GM12878 (cell line): ENCODE results near the gene HOXA10. TPM values are rescaled to one million over a fixed set of nuclear protein-coding genes. Genes with fewer than 3 reads are reported as not detected.

Source experiments
- ATAC-seq: fragments of 200-7000 bp; cut with Tn5 transposase; 3 replicates; pipeline ENCODE4 v1.9.1; 2020; ENCODE audit warnings: mild to moderate bottlenecking, moderate library complexity
- BruUV-seq: library from RNA; stranded (reverse); fragments of 400-500 nt; replicated peaks from 2 replicates; lab custom pipeline; 2021; lab: Mats Ljungman, UMichigan
- CTCF ChIA-PET: fragments of 300-600 bp; sonication (Branson Sonifier 250); formaldehyde crosslinking; extraction: SDS; loops from one replicate; lab custom pipeline; 2021; ENCODE audit warnings: inconsistent platforms; lab: Yijun Ruan, JAX
- POLR2A ChIA-PET: fragments of 350-600 bp; formaldehyde crosslinking; extraction: SDS; loops from one replicate; lab custom pipeline; 2021; ENCODE audit warnings: inconsistent platforms; lab: Charles Lee
- RAD21 ChIA-PET: fragments of 300-600 bp; sonication (Branson Sonifier 250); formaldehyde crosslinking; loops from one replicate; lab custom pipeline; 2023; ENCODE audit warnings: antibody characterized with exemption; ENCODE audit not compliant: unreplicated experiment; lab: Charles Lee
- SMC1A ChIA-PET: fragments of 300-600 bp; sonication (Branson Sonifier 250); formaldehyde crosslinking; loops from one replicate; lab custom pipeline; 2023; ENCODE audit not compliant: unreplicated experiment, uncharacterized antibody; lab: Charles Lee
- DNase-seq: peaks from one replicate; pipeline ENCODE4 v3.0.0-alpha.2; 2011; ENCODE audit warnings: low read depth, low spot score
- FAIRE-seq: peaks from 3 replicates; lab custom pipeline; 2011; peaks lifted over from hg19 to GRCh38; lab: Jason Lieb, UNC
- H2AFZ ChIP-seq: 2 replicates; pipeline ENCODE4 v1.6.0; 2011; ENCODE audit warnings: low read depth, low read length, control low read depth; ENCODE audit not compliant: control insufficient read depth
- H3K27ac ChIP-seq: 2 replicates; pipeline ENCODE4 v1.5.1; 2011; ENCODE audit warnings: control low read depth; ENCODE audit not compliant: control insufficient read depth, insufficient read depth
- H3K27me3 ChIP-seq, 2 experiments: replicated peaks in 1 of 2; 2 replicates each; pipeline versions ENCODE4 v1.6.0 to v1.6.1; 2011; ENCODE audit warnings: low read length in 1 of 2; ENCODE audit not compliant: control insufficient read depth in 2 of 2, insufficient read depth in 2 of 2
- H3K36me3 ChIP-seq, 2 experiments: 2 replicates each; pipeline ENCODE4 v1.5.1; 2011; ENCODE audit warnings: low read length in 1 of 2; ENCODE audit not compliant: control insufficient read depth in 2 of 2, insufficient read depth in 2 of 2
- H3K4me1 ChIP-seq: 2 replicates; pipeline ENCODE4 v1.6.1; 2011; ENCODE audit warnings: mild to moderate bottlenecking, low read length, moderate library complexity, mixed read lengths; ENCODE audit not compliant: control insufficient read depth, insufficient read depth
- H3K4me2 ChIP-seq: 2 replicates; pipeline ENCODE4 v1.6.0; 2011; ENCODE audit warnings: control low read depth; ENCODE audit not compliant: control insufficient read depth, insufficient read depth
- H3K4me3 ChIP-seq: fragments of 200-600 bp; sonication (generic); 2 replicates; pipeline ENCODE4 v1.5.1; 2016
- H3K79me2 ChIP-seq: 2 replicates; pipeline ENCODE4 v1.6.0; 2011; ENCODE audit warnings: low read length; ENCODE audit not compliant: control insufficient read depth, insufficient read depth
- H3K9ac ChIP-seq: 2 replicates; pipeline ENCODE4 v1.8.0; 2011; ENCODE audit warnings: low read length, control low read depth, mixed read lengths; ENCODE audit not compliant: control insufficient read depth, insufficient read depth
- H3K9me3 ChIP-seq: replicated peaks from 3 replicates; pipeline ENCODE4 v1.5.1; 2011; ENCODE audit warnings: mild to moderate bottlenecking, low read length; ENCODE audit not compliant: control insufficient read depth, insufficient read depth
- H4K20me1 ChIP-seq: 2 replicates; pipeline ENCODE4 v1.6.0; 2011; ENCODE audit not compliant: control insufficient read depth, insufficient read depth
- NR2F1 ChIP-seq: fragments of 450-650 bp; conservative IDR thresholded peaks from 2 replicates; pipeline ENCODE4 v1.6.1; 2017; ENCODE audit warnings: mild to moderate bottlenecking
- PAX8 ChIP-seq: fragments of 450-650 bp; IDR thresholded peaks from 2 replicates; pipeline ENCODE4 v1.6.1; 2017; ENCODE audit warnings: mild to moderate bottlenecking, moderate library complexity
- RB1 ChIP-seq: fragments of 450-650 bp; formaldehyde crosslinking; IDR thresholded peaks from 2 replicates; pipeline ENCODE4 v1.6.1; 2017; ENCODE audit warnings: mild to moderate bottlenecking, borderline replicate concordance
- RBBP5 ChIP-seq: fragments of 200-600 bp; sonication (generic); conservative IDR thresholded peaks from 2 replicates; pipeline ENCODE4 v1.6.1; 2016
- SMAD1 ChIP-seq: fragments of 450-650 bp; IDR thresholded peaks from 2 replicates; pipeline ENCODE4 v1.6.1; 2018; ENCODE audit warnings: mild to moderate bottlenecking, low read depth; ENCODE audit not compliant: partially characterized antibody
- whole genome bisulfite sequencing: methylation state at CpG from one replicate; pipeline ENCODE4 v1.1.6; 2016; ENCODE audit warnings: low lambda C conversion rate; ENCODE audit not compliant: insufficient replicate concordance, insufficient coverage; ENCODE audit errors: missing lambda C conversion rate; 5-methylcytosine and 5-hydroxymethylcytosine counted together
- in situ Hi-C: fragments of 300-500 bp; cut with MboI; formaldehyde crosslinking; loops from 9 replicates; pipeline ENCODE4 v1.14.3; 2018; ENCODE audit warnings: mixed read lengths
- intact Hi-C: fragments of 100-400 bp; cut with micrococcal nuclease; formaldehyde crosslinking; loops from one replicate; pipeline ENCODE4 v1.14.2; 2022; ENCODE audit not compliant: unreplicated experiment
- polyA plus RNA-seq, 11 experiments: library from polyadenylated mRNA; depleted of rRNA in 4 of 11; unstranded in 6 of 11; stranded (reverse) in 5 of 11; fragments of >200 nt; fragmentation: Nextera tagmentation in 4 of 11; fragmentation: Illumina TruSeq in 1 of 11; extraction: Ambion mirVana in 4 of 11; extraction: Trizol in 1 of 11; gene quantifications; 1 replicate in 1 of 11; 2 replicates in 10 of 11; pipeline versions ENCODE4 v1.2.1 to v1.2.3, GENCODE V29; 2011 to 2016; ENCODE audit warnings: inconsistent platforms in 2 of 11, missing spikeins in 2 of 11, low read depth in 1 of 11
- total RNA-seq, 4 experiments: library from RNA; depleted of rRNA in 3 of 4; stranded (reverse); fragments of >200 nt in 3 of 4; fragmentation: Illumina TruSeq in 1 of 4; extraction: Trizol in 1 of 4; gene quantifications; 2 replicates each; pipeline versions ENCODE4 v1.2.1 to v1.2.3, GENCODE V29; 2013 to 2021
- TF ChIP-seq, protein P1 (sequence below): IDR thresholded peaks from 2 replicates; pipeline ENCODE4 v1.6.1; 2011; ENCODE audit warnings: low read depth, low read length, improper control_type of control experiment, borderline replicate concordance
- TF ChIP-seq, protein P2 (sequence below): fragments of 450-650 bp; IDR thresholded peaks from 2 replicates; pipeline ENCODE4 v1.6.1; 2017; ENCODE audit warnings: borderline replicate concordance
- TF ChIP-seq, protein P3 (sequence below): fragments of 450-650 bp; IDR thresholded peaks from 2 replicates; pipeline ENCODE4 v1.6.1; 2018; ENCODE audit warnings: mild to moderate bottlenecking, low read depth, moderate library complexity; ENCODE audit not compliant: partially characterized antibody
- TF ChIP-seq, protein P4 (sequence below): fragments of 450-650 bp; formaldehyde crosslinking; IDR thresholded peaks from 2 replicates; pipeline ENCODE4 v1.4.0; 2022; ENCODE audit warnings: mild to moderate bottlenecking, moderate library complexity

HOXA10 gene
- total and polyA plus RNA-seq, 10 of the 15 experiments (the other 5 are each of a cell fraction or from before 2014, with no cell fraction given), result not detected

DNA sequence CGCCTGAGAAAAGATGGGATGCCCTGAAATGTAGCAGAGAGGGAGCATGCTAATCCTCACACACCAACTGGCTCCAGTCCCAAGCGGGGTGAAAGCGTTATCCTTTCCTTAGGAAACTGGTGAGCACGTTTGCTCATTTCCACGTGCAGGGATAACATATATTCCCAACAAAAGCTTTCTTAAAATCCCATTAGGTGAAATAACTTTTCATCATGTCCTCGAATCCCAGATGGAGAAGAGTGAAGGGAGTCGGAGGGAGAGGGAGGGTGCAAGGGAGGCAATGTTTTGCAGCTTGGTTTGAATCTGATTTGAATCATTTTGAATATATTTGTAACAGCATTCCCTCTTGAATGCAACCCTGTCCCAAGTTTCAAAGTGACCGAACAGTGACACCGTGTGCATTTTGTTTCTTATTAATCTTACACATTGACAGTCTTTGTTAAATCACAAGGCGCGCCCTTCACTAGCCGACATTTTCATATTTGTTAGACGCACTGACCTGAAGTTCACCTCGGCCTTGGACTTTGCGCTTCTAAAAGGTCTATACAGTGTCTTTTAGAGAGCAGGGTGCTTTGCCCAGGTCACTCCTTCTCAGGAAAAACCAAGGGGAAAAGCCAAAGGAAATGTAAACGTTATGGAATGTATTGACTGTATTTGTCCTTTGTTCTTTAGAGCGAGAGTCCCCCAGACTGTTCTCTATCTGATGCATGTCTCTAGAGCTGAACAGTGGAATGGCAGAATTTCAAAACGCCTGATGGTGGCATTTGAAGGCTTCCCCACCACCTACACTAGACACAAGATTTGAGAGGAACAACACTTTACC, 40.5 kb downstream of the HOXA10 start:
- FAIRE-seq, result no peak
- POLR2A ChIA-PET, result no interaction called here
- Histone ChIP-seq H3K27ac (no peak overlapping the region), H3K9me3 (no peaks in the 10 kb centered on the region; the same call in 2 of the 3 replicates), H3K27me3 (peaks cover 0 to 7% of the 10 kb centered on the region in 2 experiments; a peak in 1 of 4 replicates), H3K36me3 (no peaks in the 10 kb centered on the region), H2AFZ (no peak overlapping the region), H3K4me1 (no peaks in the 10 kb centered on the region; the same call in 1 of the 2 replicates), H3K4me2 (no peak overlapping the region), H4K20me1 (no peaks in the 10 kb centered on the region), H3K4me3 (no peak overlapping the region), H3K79me2 (no peaks in the 10 kb centered on the region), H3K9ac (no peak overlapping the region)
- no peak for ATAC-seq
- no peak for DNase-seq
- intact Hi-C loops (no loop called here), in situ Hi-C loops (no loop called here)
- WGBS, result 69% methylated on average over 18 of the region's 18 CpGs
- RAD21 ChIA-PET, result interaction anchor here (1.1 to 2.0 kb wide), 3 partner anchors 15 to 50 kb away, joined by 4 to 7 read pairs (median 6); no protein-coding TSS in a partner anchor
- CTCF ChIA-PET, result interaction anchor here (0.6 to 1.2 kb wide), 5 partner anchors 16 to 280 kb away, joined by 3 to 4 read pairs (median 3); no protein-coding TSS in a partner anchor
- SMC1A ChIA-PET, result interaction anchor here (0.8 to 2.2 kb wide), 5 partner anchors 16 to 439 kb away, joined by 3 to 7 read pairs (median 5); no protein-coding TSS in a partner anchor
- BruUV-seq, result no TSS peak
- TF ChIP-seq NR2F1 (no peak), PAX8 (no peak), RBBP5 (no peak), RB1 (no peak), SMAD1 (no peak)
- TF ChIP-seq, protein P1, sequence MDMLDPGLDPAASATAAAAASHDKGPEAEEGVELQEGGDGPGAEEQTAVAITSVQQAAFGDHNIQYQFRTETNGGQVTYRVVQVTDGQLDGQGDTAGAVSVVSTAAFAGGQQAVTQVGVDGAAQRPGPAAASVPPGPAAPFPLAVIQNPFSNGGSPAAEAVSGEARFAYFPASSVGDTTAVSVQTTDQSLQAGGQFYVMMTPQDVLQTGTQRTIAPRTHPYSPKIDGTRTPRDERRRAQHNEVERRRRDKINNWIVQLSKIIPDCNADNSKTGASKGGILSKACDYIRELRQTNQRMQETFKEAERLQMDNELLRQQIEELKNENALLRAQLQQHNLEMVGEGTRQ, result no peak
- TF ChIP-seq, protein P2, sequence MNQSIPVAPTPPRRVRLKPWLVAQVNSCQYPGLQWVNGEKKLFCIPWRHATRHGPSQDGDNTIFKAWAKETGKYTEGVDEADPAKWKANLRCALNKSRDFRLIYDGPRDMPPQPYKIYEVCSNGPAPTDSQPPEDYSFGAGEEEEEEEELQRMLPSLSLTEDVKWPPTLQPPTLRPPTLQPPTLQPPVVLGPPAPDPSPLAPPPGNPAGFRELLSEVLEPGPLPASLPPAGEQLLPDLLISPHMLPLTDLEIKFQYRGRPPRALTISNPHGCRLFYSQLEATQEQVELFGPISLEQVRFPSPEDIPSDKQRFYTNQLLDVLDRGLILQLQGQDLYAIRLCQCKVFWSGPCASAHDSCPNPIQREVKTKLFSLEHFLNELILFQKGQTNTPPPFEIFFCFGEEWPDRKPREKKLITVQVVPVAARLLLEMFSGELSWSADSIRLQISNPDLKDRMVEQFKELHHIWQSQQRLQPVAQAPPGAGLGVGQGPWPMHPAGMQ, result no peak
- TF ChIP-seq, protein P3, sequence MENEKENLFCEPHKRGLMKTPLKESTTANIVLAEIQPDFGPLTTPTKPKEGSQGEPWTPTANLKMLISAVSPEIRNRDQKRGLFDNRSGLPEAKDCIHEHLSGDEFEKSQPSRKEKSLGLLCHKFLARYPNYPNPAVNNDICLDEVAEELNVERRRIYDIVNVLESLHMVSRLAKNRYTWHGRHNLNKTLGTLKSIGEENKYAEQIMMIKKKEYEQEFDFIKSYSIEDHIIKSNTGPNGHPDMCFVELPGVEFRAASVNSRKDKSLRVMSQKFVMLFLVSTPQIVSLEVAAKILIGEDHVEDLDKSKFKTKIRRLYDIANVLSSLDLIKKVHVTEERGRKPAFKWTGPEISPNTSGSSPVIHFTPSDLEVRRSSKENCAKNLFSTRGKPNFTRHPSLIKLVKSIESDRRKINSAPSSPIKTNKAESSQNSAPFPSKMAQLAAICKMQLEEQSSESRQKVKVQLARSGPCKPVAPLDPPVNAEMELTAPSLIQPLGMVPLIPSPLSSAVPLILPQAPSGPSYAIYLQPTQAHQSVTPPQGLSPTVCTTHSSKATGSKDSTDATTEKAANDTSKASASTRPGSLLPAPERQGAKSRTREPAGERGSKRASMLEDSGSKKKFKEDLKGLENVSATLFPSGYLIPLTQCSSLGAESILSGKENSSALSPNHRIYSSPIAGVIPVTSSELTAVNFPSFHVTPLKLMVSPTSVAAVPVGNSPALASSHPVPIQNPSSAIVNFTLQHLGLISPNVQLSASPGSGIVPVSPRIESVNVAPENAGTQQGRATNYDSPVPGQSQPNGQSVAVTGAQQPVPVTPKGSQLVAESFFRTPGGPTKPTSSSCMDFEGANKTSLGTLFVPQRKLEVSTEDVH, result no peak
- TF ChIP-seq, protein P4, sequence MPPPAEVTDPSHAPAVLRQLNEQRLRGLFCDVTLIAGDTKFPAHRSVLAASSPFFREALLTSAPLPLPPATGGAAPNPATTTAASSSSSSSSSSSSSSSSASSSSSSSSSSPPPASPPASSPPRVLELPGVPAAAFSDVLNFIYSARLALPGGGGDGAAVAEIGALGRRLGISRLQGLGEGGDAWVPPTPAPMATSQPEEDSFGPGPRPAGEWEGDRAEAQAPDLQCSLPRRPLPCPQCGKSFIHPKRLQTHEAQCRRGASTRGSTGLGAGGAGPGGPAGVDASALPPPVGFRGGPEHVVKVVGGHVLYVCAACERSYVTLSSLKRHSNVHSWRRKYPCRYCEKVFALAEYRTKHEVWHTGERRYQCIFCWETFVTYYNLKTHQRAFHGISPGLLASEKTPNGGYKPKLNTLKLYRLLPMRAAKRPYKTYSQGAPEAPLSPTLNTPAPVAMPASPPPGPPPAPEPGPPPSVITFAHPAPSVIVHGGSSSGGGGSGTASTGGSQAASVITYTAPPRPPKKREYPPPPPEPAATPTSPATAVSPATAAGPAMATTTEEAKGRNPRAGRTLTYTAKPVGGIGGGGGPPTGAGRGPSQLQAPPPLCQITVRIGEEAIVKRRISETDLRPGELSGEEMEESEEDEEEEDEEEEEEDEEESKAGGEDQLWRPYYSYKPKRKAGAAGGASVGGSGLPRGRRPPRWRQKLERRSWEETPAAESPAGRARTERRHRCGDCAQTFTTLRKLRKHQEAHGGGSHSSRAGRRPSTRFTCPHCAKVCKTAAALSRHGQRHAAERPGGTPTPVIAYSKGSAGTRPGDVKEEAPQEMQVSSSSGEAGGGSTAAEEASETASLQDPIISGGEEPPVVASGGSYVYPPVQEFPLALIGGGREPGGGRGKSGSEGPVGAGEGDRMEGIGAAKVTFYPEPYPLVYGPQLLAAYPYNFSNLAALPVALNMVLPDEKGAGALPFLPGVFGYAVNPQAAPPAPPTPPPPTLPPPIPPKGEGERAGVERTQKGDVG (CRISPR knock-in tag), result no peak
